ENCODE data around the gene RBM11.

GRCh38 chr21:14245711-14246110 lies 29.8 kb downstream of the RBM11 start:
- TF ChIP-seq ZNF8 (CRISPR knock-in tag; IDR thresholded peaks at IDR 0.05) (no peak), GLIS3 (CRISPR knock-in tag; IDR thresholded peaks at IDR 0.05) (no peak), POU6F1 (CRISPR knock-in tag; IDR thresholded peaks at IDR 0.05; ENCODE audit: borderline replicate concordance, low read depth) (no peak), ISL1 (CRISPR knock-in tag; IDR thresholded peaks at IDR 0.05) (no peak), SNAI2 (CRISPR knock-in tag; IDR thresholded peaks at IDR 0.05) (no peak)
